ENCODE measurements around the gene SGPL1. TPM values are rescaled to one million over a fixed set of nuclear protein-coding genes. Genes with fewer than 3 reads are reported as not detected.

The SGPL1 gene
- total and polyA plus RNA-seq, 10 of the 15 experiments (the other 5 are each of a cell fraction or from before 2014, with no cell fraction given) = 4.9 to 20.7 (median 10.6) TPM

GRCh38 chr10:70772627-70773026 lies 43.1 kb upstream of the SGPL1 start:
- RAD21 ChIA-PET (ENCODE audit: unreplicated experiment) = no interaction called here

GRCh38 chr10:70773461-70773860 lies 42.3 kb upstream of the SGPL1 start:
- ATAC-seq (no peak), DNase-seq (ENCODE audit: low read depth, low spot score) (no peak), FAIRE-seq (no peak)
- no peak overlapping the region for H3K4me3 ChIP-seq
- intact Hi-C loops (cut with micrococcal nuclease; ENCODE audit: unreplicated experiment) (no loop called here), in situ Hi-C loops (cut with MboI) (no loop called here)
- no peaks in the 10 kb centered on the region for H3K4me1 ChIP-seq (ENCODE audit: control insufficient read depth, insufficient read depth, low read length)
- no peak overlapping the region for H3K9ac ChIP-seq (ENCODE audit: control insufficient read depth, insufficient read depth, low read length)
- H3K27ac ChIP-seq (ENCODE audit: control insufficient read depth, insufficient read depth) = no peak overlapping the region
- CTCF ChIA-PET = no interaction called here
- 27% methylated on average over 8 of the region's 9 CpGs for WGBS (ENCODE audit: insufficient coverage, insufficient replicate concordance, low lambda C conversion rate, missing lambda C conversion rate)
- no TSS peak for BruUV-seq (replicated peaks)
- no peaks in the 10 kb centered on the region for H3K9me3 ChIP-seq (replicated peaks; ENCODE audit: control insufficient read depth, insufficient read depth, low read length)
- H3K79me2 ChIP-seq (ENCODE audit: control insufficient read depth, insufficient read depth, low read length) = no peaks in the 10 kb centered on the region
- SMC1A ChIA-PET (ENCODE audit: uncharacterized antibody, unreplicated experiment) = no interaction called here
- no peak for TF ChIP-seq ZSCAN29 (IDR thresholded peaks at IDR 0.05)
- TF ChIP-seq STAT1 (conservative IDR thresholded peaks at IDR 0.05) = no peak
- no peak for TF ChIP-seq HDAC2 (IDR thresholded peaks at IDR 0.05)
- no peak for TF ChIP-seq HCFC1 (IDR thresholded peaks at IDR 0.05; ENCODE audit: low read length)
- no peak overlapping the region for H3K4me2 ChIP-seq (ENCODE audit: control insufficient read depth, insufficient read depth)
- RAD21 ChIA-PET (ENCODE audit: unreplicated experiment) = no interaction called here
- H3K36me3 ChIP-seq (ENCODE audit: control insufficient read depth in 2 of 2, insufficient read depth in 2 of 2, low read length in 1 of 2) = no peaks in the 10 kb centered on the region
- POLR2A ChIA-PET = interaction anchor here (0.6 to 0.9 kb wide), 2 partner anchors 42 to 97 kb away, joined by 4 to 9 read pairs; no protein-coding TSS in a partner anchor
- no peaks in the 10 kb centered on the region; a peak in 2 of 4 replicates for H3K27me3 ChIP-seq (replicated peaks in 1 of 2; ENCODE audit: control insufficient read depth in 2 of 2, insufficient read depth in 2 of 2, low read length in 1 of 2)
- no peak overlapping the region for H2AFZ ChIP-seq (ENCODE audit: control insufficient read depth, low read depth, low read length)
- H4K20me1 ChIP-seq (ENCODE audit: control insufficient read depth, insufficient read depth) = no peaks in the 10 kb centered on the region

More at GRCh38 chr10:70772627-70773026, 43.1 kb upstream of the SGPL1 start:
- Histone ChIP-seq H3K9me3 (replicated peaks; ENCODE audit: control insufficient read depth, insufficient read depth, low read length) (no peaks in the 10 kb centered on the region), H3K4me2 (ENCODE audit: control insufficient read depth, insufficient read depth) (no peak overlapping the region), H2AFZ (ENCODE audit: control insufficient read depth, low read depth, low read length) (no peak overlapping the region), H3K79me2 (ENCODE audit: control insufficient read depth, insufficient read depth, low read length) (no peaks in the 10 kb centered on the region), H3K9ac (ENCODE audit: control insufficient read depth, insufficient read depth, low read length) (no peak overlapping the region), H4K20me1 (ENCODE audit: control insufficient read depth, insufficient read depth) (no peaks in the 10 kb centered on the region), H3K27ac (ENCODE audit: control insufficient read depth, insufficient read depth) (no peak overlapping the region), H3K4me1 (ENCODE audit: control insufficient read depth, insufficient read depth, low read length) (no peaks in the 10 kb centered on the region), H3K4me3 (no peak overlapping the region), H3K27me3 (replicated peaks in 1 of 2; ENCODE audit: control insufficient read depth in 2 of 2, insufficient read depth in 2 of 2, low read length in 1 of 2) (no peaks in the 10 kb centered on the region; a peak in 2 of 4 replicates), H3K36me3 (ENCODE audit: control insufficient read depth in 2 of 2, insufficient read depth in 2 of 2, low read length in 1 of 2) (no peaks in the 10 kb centered on the region)
- CTCF ChIA-PET = no interaction called here
- 42% methylated on average over 4 of the region's 4 CpGs for WGBS (ENCODE audit: insufficient coverage, insufficient replicate concordance, low lambda C conversion rate, missing lambda C conversion rate)
- SMC1A ChIA-PET (ENCODE audit: uncharacterized antibody, unreplicated experiment) = no interaction called here
- in situ Hi-C loops (cut with MboI) = no loop called here
- intact Hi-C loops (cut with micrococcal nuclease; ENCODE audit: unreplicated experiment) = no loop called here
- TF ChIP-seq RAD21 (IDR thresholded peaks at IDR 0.05; ENCODE audit: insufficient read depth, low read depth, low read length) = no peak
- BruUV-seq (replicated peaks) = no TSS peak
- DNase-seq (ENCODE audit: low read depth, low spot score) (no peak), ATAC-seq (no peak), FAIRE-seq (no peak)
- POLR2A ChIA-PET = no interaction called here

All from GM12878 (cell line).